GM19099 (cell line): ENCODE results near the gene TUBGCP6.

Experiments
- POLR2A ChIP-seq: IDR thresholded peaks from 3 replicates; pipeline ENCODE4 v1.6.1; 2011; ENCODE audit warnings: low read depth; ENCODE audit not compliant: insufficient read length; ENCODE audit errors: extremely low read depth

Gene TUBGCP6

GRCh38 chr22:50198624-50199017 is 46.2 kb downstream of the TUBGCP6 start:
- TF ChIP-seq POLR2A = no peak

GRCh38 chr22:50197856-50198623 is 46.8 kb downstream of the TUBGCP6 start:
- TF ChIP-seq POLR2A = no peak

- TF ChIP-seq POLR2A = no peak
These were observed 47.6 kb downstream of the TUBGCP6 start for GRCh38 chr22:50197000-50197800.

- TF ChIP-seq POLR2A = no peak
These were observed 48.6 kb downstream of the TUBGCP6 start for GRCh38 chr22:50196256-50196655.

GRCh38 chr22:50194037-50194805 is 50.6 kb downstream of the TUBGCP6 start:
- peak; percentile 13 for TF ChIP-seq POLR2A

GRCh38 chr22:50193621-50194020 is 51.2 kb downstream of the TUBGCP6 start:
- TF ChIP-seq POLR2A = no peak

- TF ChIP-seq POLR2A = no peak
These were observed 52.2 kb downstream of the TUBGCP6 start for GRCh38 chr22:50192436-50193204.

- peak; percentile 40 for TF ChIP-seq POLR2A
These were observed 53.7 kb downstream of the TUBGCP6 start for GRCh38 chr22:50190941-50191741.

GRCh38 chr22:50190182-50190940 is 54.5 kb downstream of the TUBGCP6 start:
- TF ChIP-seq POLR2A = peak; percentile 84

- TF ChIP-seq POLR2A = no peak
These were observed 55.0 kb downstream of the TUBGCP6 start for GRCh38 chr22:50189849-50190181.

- TF ChIP-seq POLR2A = no peak
These were observed 55.5 kb downstream of the TUBGCP6 start for GRCh38 chr22:50189184-50189848.

GRCh38 chr22:50188356-50188755 is 56.5 kb downstream of the TUBGCP6 start:
- no peak for TF ChIP-seq POLR2A
